GM19463 (cell line): ENCODE results near the gene E2F6.

Source experiments
- ATAC-seq: cut with Tn5 transposase; IDR thresholded peaks from one replicate; pipeline ENCODE4 v1.9.1; 2021; ENCODE audit warnings: mild to moderate bottlenecking, moderate library complexity; ENCODE audit not compliant: unreplicated experiment

E2F6 gene

GRCh38 chr2:11465110-11465484 is 864 bp downstream of the E2F6 start:
- no peak for ATAC-seq

- ATAC-seq, result no peak
Observed at GRCh38 chr2:11459816-11460215, 6.1 kb downstream of the E2F6 start.

DNA sequence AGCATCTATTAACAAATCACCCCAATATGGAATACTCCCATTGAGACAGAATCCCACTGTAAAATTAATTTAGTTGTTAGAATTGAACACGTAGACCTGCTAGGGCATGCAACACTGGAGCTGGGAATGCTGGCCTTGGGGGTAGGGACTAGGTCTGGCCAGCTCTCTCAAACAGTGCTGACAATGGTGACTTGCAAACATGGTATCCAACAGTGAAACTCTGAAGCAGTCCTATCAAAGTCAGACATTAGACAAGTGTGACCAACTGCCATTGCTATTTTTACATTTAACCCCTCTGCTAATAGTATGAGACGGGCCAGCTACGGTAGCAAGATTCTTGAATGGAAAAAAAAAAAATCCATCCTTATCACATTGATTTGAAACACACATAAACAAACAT is 7.2 kb downstream of the E2F6 start:
- no peak for ATAC-seq

DNA sequence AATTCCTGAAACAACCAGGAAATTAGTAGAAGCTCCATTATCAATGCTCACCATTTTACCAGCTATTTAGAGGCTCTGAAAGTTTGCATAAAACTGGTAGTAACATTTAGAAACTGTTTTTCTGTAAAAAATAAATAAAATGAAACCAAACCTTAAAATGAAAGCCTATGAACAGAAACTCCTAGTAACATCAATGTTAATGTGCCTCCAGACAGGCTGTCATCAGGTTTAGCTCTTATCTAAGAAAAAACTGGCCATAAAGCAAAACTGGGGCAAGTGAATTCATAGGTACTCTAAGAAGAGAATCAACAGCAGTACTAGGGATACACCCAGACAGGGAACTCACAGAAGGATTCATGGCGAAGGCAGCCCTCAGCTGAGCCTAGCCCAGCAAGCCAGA is 8.0 kb downstream of the E2F6 start:
- no peak for ATAC-seq

GRCh38 chr2:11456251-11456650 is 9.7 kb downstream of the E2F6 start:
- ATAC-seq, result no peak

- ATAC-seq, result no peak
Observed at GRCh38 chr2:11454824-11455223, 11.1 kb downstream of the E2F6 start.

- ATAC-seq, result no peak
Observed at GRCh38 chr2:11450791-11451190, 15.2 kb downstream of the E2F6 start.

DNA sequence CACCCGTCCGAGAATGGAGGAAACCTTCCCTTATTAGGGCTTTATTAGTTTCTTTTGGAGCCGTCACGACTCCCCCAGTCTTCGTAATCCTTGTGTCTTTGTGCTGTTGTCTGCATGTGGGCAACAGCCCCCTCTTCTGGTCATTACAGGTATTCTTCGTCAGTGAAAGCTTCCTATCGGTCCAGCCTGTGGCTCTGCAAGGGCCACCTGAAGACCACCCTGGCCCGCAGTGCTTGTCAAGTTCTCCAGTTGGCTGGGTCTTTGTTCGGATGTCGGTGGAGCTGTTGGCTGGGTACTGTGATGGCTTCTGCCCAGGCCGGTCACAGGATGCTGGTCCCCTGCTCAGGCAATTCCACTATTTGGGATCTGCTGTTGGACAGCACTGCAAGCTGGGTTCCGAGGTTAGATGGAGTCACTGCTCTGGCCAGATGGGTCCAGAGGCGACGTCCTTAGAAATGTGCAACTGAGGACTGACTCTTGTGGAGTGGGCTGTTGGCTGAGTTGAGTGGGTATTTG is 19.2 kb downstream of the E2F6 start:
- ATAC-seq, result no peak

DNA sequence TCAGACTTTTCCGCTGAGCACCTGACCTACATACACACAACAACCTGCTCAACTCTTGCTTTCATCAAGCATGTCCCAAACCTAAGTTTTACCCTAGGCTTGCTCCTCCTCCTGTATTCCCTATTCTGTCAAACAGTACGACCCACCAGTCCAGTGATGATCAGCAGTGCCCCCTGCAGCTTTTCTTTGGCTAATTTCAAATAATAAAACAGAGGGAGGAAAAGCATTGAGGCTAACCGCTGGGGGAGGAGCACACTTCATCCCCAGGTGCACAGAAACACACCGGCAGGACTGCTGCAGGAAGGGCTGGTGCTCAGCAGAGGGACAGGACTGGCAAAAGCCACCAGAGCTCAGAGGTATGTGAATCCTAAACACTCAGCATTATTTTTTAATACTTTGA is 21.2 kb downstream of the E2F6 start:
- ATAC-seq, result no peak

GRCh38 chr2:11438555-11439080 is 27.3 kb downstream of the E2F6 start:
- no peak for ATAC-seq

- no peak for ATAC-seq
Observed at GRCh38 chr2:11437602-11438001, 28.4 kb downstream of the E2F6 start.

- ATAC-seq, result no peak
Observed at GRCh38 chr2:11435036-11435435, 30.9 kb downstream of the E2F6 start.

DNA sequence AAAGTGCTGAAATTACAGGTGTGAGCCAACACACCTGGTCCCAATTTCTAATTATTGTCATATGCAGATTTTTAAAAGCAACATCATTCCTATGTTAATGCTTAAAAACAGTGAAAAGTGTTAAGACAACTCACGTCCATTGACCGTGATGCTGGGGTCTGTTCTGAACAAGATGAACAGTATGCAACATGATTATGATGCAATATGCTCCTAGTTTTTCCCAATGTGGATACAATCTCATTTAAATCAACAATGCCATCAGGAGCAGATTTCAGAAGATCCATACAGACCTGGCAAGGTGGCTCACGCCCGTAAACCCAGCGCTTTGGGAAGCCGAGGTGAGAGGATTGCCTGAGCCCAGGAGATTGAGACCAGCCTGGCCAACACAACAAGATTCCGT is 31.5 kb downstream of the E2F6 start:
- no peak for ATAC-seq

DNA sequence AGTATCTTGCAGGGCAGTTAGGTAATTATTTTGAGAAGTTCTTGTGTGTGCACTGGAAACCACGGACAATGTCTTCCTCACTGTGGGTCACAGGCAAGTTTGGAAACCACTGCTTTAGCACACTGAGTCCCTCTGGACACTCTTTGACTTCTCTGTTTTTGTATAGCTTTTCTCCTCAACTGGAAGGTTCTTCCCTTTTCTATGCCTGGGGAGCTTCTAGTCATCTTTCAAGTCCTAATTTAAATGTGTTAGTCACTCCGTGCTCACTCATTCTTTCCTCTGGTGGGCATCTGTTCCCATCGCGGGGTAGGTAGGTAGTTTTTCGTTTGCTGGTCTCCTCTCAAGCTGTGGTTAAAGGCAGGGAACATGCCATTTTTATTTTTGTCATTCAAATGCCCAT is 32.1 kb downstream of the E2F6 start:
- ATAC-seq, result no peak

- ATAC-seq, result no peak
Observed at GRCh38 chr2:11430729-11431128, 35.2 kb downstream of the E2F6 start.

DNA sequence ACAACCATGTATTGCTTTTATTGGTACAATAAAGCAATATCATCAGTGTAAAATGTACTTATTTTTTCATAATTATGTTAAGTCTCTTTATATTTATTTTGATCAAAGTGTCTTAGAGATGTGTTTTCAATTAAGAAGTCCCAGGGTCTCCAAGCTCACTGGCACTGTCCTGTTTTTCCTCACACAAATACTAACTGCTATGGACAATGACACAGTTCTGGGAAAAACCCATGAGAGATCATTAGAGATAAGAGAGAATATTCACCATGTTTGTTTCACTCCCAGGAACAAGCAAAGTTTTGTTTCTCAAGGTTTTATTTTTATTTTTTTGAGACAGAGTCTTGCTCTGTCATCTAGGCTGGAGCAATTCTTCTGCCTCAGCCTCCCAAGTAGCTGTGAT is 38.7 kb downstream of the E2F6 start:
- no peak for ATAC-seq

GRCh38 chr2:11422901-11423435 is 43.0 kb downstream of the E2F6 start:
- no peak for ATAC-seq

- no peak for ATAC-seq
Observed at GRCh38 chr2:11422491-11422865, 43.5 kb downstream of the E2F6 start.

GRCh38 chr2:11421863-11422490 is 44.0 kb downstream of the E2F6 start:
- ATAC-seq, result no peak

GRCh38 chr2:11420671-11421070 is 45.3 kb downstream of the E2F6 start:
- ATAC-seq, result no peak

GRCh38 chr2:11420190-11420589 is 45.8 kb downstream of the E2F6 start:
- no peak for ATAC-seq

DNA sequence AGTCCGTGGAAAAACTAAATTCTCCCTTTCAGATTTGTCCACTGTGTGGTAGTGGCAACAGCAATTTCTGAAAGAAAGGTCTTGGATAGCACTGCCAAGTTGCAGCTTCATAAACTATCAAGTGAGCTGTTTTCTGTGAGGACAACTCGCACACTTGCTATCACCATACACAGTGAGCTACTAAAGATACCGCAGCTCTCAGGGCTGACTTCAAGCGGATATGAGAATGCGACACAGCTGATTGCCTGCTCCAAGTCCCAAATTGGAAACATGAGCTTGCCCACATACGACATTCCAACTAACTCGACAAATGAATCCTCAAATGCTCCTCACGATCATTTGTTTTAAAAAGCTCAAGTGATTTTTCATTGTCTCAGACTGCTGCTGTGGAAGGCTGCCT is 46.2 kb downstream of the E2F6 start:
- no peak for ATAC-seq
